GM18498 (cell line): ENCODE data around the gene CALU.

Experiments
- ATAC-seq: cut with Tn5 transposase; IDR thresholded peaks from one replicate; pipeline ENCODE4 v1.9.1; 2021; ENCODE audit warnings: mild to moderate bottlenecking, moderate library complexity; ENCODE audit not compliant: unreplicated experiment

Gene CALU

GRCh38 chr7:128721376-128721775, 17.8 kb upstream of the CALU start:
- ATAC-seq = no peak

GRCh38 chr7:128724743-128725142, 14.4 kb upstream of the CALU start:
- ATAC-seq = no peak

GRCh38 chr7:128725531-128725930, 13.6 kb upstream of the CALU start:
- ATAC-seq = no peak

- ATAC-seq = no peak
Observed at GRCh38 chr7:128726059-128726736, 13.0 kb upstream of the CALU start.

- no peak for ATAC-seq
Observed at GRCh38 chr7:128726737-128727072, 12.5 kb upstream of the CALU start.

GRCh38 chr7:128727239-128727638, 11.9 kb upstream of the CALU start:
- no peak for ATAC-seq

GRCh38 chr7:128728598-128728997, 10.6 kb upstream of the CALU start:
- no peak for ATAC-seq

GRCh38 chr7:128729494-128729893, 9.7 kb upstream of the CALU start:
- ATAC-seq = no peak

GRCh38 chr7:128731184-128731583, 8.0 kb upstream of the CALU start:
- no peak for ATAC-seq

- no peak for ATAC-seq
Observed at GRCh38 chr7:128732521-128733277, 6.5 kb upstream of the CALU start.

GRCh38 chr7:128733278-128733645, 5.9 kb upstream of the CALU start:
- ATAC-seq = no peak

GRCh38 chr7:128734890-128735289, 4.3 kb upstream of the CALU start:
- no peak for ATAC-seq

GRCh38 chr7:128735436-128735835, 3.7 kb upstream of the CALU start:
- ATAC-seq = no peak

- ATAC-seq = no peak
Observed at GRCh38 chr7:128737441-128737840, 1.7 kb upstream of the CALU start.

GRCh38 chr7:128737867-128738385, 1.2 kb upstream of the CALU start:
- ATAC-seq = no peak

GRCh38 chr7:128738570-128739047, 550 bp upstream of the CALU start:
- peak; percentile 7 for ATAC-seq

- no peak for ATAC-seq
Observed at GRCh38 chr7:128739990-128740682, 977 bp downstream of the CALU start.

GRCh38 chr7:128740996-128741395, 1.8 kb downstream of the CALU start:
- ATAC-seq = no peak

GRCh38 chr7:128741491-128741890, 2.3 kb downstream of the CALU start:
- ATAC-seq = no peak

GRCh38 chr7:128742206-128742605, 3.0 kb downstream of the CALU start:
- no peak for ATAC-seq

GRCh38 chr7:128743112-128743772, 4.1 kb downstream of the CALU start:
- no peak for ATAC-seq
